D721Med (cell line): ENCODE measurements around the gene PPFIBP2.

Experiments used
- DNase-seq: peaks from one replicate; pipeline ENCODE4 v3.0.0; 2011; ENCODE audit warnings: low spot score; ENCODE audit not compliant: insufficient read length
- FAIRE-seq: peaks from 2 replicates; lab custom pipeline; 2011; peaks lifted over from hg19 to GRCh38; lab: Jason Lieb, UNC
- CTCF ChIP-seq: IDR thresholded peaks from 2 replicates; pipeline ENCODE4 v1.5.1; 2012; ENCODE audit warnings: mild to moderate bottlenecking, control low read depth; ENCODE audit not compliant: insufficient read depth; ENCODE audit errors: missing control alignments

The PPFIBP2 gene

GRCh38 chr11:7532405-7533145, 18.8 kb downstream of the PPFIBP2 start:
- DNase-seq (no peak), FAIRE-seq (no peak)
- TF ChIP-seq CTCF, result no peak

GRCh38 chr11:7533199-7534041, 19.6 kb downstream of the PPFIBP2 start:
- FAIRE-seq (no peak), DNase-seq (no peak)
- TF ChIP-seq CTCF, result no peak

GRCh38 chr11:7534042-7534378, 20.2 kb downstream of the PPFIBP2 start:
- no peak for TF ChIP-seq CTCF
- no peak for FAIRE-seq
- no peak for DNase-seq

- DNase-seq, result no peak
- TF ChIP-seq CTCF, result no peak
- no peak for FAIRE-seq
These were observed 22.3 kb downstream of the PPFIBP2 start for GRCh38 chr11:7536100-7536499.

GRCh38 chr11:7537265-7537664, 23.5 kb downstream of the PPFIBP2 start:
- no peak for TF ChIP-seq CTCF
- DNase-seq (no peak), FAIRE-seq (no peak)

- DNase-seq (no peak), FAIRE-seq (no peak)
- TF ChIP-seq CTCF, result no peak
These were observed 24.2 kb downstream of the PPFIBP2 start for GRCh38 chr11:7538031-7538430.
